GM12891 (cell line): Measurements from ENCODE around the gene NEGR1.

Experiments used
- POLR2A ChIP-seq: IDR thresholded peaks from 2 replicates; pipeline ENCODE4 v1.6.1; 2011; ENCODE audit warnings: low read depth, low read length, control low read depth
- POLR2AphosphoS5 ChIP-seq: IDR thresholded peaks from 2 replicates; pipeline ENCODE4 v1.6.1; 2011; ENCODE audit warnings: low read depth, low read length, control low read depth
- SPI1 ChIP-seq: IDR thresholded peaks from 2 replicates; pipeline ENCODE4 v1.6.1; 2011; ENCODE audit warnings: low read depth, low read length, control low read depth
- TAF1 ChIP-seq: IDR thresholded peaks from 2 replicates; pipeline ENCODE4 v1.6.1; 2011; ENCODE audit warnings: low read depth, low read length, control low read depth

DNA sequence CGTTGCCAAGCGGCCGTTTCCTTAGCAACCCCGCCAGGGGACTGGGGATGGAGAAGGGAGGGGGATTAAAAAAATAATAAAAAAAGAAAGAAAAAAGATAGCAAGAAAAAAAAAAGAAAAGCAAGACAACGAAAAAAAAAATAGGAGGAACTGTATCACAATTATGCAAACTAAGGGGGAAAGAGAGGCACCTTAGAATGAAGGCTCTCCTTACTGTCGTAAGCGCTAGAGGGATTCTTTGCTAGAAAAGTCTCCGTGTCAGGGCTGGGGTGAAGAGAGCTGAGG is 625 bp upstream of the NEGR1 start:
- TF ChIP-seq POLR2AphosphoS5 (no peak), POLR2A (no peak), TAF1 (no peak), SPI1 (no peak)
